ENCODE measurements around the gene ACSF2.
A peak's percentile ranks its signal among the peaks of the same experiment; 100 is the strongest.
"Not testable (repeated sequence)": the region's sequence is repeated elsewhere in the genome, so short reads cannot be mapped to it uniquely, and the experiment has no call there.

The ACSF2 gene

DNA sequence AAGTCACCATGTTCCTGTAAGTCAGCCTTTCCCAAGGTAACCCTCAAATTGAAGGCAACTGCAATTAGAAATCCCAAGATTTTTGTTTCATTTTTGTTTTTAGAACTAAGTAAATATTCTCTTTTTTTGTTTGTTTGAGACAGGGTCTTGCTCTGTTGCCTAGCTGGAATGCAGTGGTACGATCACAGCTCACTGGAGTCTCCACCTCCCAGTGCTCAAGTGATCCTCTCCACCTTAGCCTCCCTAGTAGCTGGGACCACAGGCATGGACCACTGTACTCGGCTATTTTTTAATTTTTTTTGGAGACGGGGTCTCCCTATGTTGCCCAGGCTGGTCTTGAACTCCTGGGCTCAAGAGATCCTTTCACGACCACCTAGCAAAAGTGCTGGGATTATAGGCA is 18.1 kb upstream of the ACSF2 start:
- no peak for DNase-seq (ENCODE audit: low read depth)

DNA sequence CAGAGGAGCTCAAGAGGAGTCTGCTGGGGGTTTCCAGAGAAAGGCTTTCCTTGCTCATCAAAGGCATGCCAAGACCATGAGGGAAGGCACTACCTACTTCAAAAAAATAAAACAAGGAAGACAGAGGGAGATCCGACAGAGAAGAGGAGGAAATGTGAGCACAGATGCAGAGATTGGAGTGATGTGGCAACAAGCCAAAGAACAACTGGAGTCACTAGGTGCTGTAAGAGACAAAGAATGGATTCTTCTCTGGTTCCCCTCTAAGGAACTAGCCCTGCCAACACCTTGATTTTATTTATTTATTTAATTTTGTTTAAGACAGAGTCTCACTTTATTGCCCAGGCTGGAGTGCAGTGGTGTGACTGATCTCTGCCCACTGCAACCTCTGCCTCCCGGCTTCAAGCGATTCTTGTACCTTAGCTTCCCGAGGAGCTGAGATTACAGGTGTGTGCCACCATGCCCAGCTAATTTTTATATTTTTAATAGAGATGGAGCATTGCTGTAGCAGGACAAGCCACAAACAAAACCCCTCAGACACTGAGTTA is 13.8 kb upstream of the ACSF2 start:
- no peak for DNase-seq (ENCODE audit: low read depth)

DNA sequence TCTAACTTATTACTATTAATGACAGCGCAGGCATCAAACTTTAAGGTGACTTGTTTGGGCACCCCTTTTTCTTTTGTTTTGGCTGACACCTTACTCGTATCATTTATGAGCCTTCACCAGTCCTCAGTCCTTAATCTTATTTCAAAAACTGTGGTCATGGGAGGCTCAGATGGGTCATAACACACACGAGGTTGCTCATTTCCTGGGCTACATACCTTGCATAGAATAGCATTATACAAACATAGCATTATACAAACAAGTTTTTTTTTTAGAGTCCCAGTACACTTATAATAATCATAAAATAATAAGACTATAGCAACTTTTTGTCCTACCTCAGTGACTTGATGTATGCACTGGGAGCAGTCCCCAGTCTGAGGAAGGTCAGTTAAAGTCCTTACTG is 11.2 kb upstream of the ACSF2 start:
- no peak for DNase-seq (ENCODE audit: low read depth)

DNA sequence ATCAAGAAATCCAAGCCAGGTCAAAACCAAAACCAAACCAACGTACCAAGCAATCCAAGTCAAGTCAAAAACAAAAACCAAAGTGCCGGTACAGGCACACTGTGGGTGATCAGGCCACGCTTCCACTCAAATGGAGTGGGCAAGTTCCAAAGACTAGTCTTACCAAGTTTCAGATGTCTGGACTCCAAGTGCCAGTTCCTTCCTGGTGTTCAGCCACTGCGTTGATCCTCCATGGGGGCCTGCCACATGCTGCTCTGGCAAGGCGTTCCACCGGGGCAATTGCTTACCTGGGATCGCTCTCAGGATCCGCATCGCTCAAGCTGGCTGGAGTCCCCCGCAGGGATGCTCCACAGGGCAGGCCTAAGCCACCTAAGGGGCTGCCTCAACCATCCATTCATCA is 6.4 kb upstream of the ACSF2 start:
- DNase-seq (ENCODE audit: low read depth), result not testable (repeated sequence)

DNA sequence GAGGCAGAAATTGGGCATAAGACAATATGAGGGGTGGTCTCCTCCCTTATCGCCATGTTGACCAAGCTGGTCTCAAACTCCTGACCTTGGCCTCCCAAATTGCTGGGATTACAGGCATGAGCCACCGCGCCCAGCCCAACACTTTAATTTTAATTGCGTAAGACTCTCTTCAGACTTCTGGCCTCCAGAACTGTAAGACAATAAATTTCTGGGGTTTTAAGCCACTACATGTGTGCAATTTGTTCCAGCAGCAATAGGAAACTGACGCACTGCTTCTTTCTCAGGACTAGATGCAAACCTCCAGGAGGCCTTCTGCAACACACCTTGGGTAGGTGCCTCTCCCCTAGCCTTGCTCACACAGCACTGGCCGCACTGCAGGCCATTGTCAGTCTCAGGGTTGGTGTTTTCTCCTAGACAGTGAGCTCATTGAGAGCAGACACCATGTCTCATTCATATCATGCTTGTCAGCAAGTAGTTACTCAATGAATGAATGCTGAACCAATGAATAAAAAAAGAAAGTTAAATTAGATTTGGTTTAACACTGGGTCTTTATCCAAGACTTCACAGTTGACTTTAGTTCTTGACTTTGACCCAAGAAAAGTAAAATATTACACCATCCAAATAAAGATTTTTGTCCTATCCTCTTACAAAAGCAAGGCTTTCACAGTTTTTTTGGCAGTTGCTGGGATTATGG is 5.5 kb upstream of the ACSF2 start:
- peak; percentile 64 for DNase-seq (ENCODE audit: low read depth)

DNA sequence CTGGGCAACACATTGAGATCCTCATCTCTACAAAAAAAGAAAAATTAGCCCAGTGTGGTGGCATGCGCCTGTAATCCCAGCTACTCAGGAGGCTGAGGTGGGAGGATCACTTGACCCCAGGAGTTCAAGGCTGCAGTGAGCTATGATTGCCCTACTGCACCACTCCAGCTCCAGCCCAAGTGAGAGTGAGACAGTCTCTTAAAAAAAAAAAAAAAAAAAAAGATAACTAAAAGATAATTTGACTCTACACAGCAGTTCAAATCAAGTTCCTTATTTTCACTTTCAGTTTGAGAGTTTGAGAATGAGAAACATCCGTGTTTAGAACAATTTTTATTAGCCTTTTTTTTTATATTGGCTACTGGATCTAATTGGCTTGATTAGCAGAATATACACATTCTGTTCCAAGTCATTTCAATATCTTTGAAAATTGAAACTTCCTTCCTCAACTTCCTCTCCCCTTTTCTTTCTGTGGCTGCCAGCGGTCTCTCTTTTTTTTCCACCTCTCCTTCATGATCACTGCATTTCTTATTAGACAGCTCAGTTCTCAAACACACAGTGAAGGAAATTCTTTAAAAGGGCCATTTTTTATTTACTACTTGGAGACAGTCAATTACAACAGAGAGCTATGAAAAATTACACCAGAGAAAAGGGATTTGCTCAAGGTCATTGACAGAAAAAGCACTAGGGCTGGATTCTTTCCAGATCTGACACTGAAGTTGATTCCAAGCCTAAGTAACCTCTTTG is 4.5 kb upstream of the ACSF2 start:
- DNase-seq (ENCODE audit: low read depth), result peak; percentile 65

DNA sequence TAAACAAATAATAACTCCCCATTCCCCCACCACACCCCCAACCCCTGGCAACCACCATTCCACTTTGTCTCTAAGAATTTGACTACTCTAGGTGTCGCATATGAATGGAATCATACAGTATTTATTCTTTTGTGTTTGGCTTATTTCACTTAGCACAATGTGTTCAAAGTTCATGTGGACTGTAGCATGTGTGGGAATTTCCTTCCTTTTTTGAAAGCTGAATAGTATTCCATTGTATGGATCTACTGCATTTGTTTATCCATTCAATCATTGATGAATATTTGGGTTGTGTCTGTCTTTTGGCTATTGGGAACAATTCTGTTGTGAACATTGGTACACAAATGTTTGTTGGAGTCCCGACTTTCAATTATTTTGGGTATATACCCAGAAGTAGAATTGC is 3.3 kb upstream of the ACSF2 start:
- no peak for DNase-seq (ENCODE audit: low read depth)

DNA sequence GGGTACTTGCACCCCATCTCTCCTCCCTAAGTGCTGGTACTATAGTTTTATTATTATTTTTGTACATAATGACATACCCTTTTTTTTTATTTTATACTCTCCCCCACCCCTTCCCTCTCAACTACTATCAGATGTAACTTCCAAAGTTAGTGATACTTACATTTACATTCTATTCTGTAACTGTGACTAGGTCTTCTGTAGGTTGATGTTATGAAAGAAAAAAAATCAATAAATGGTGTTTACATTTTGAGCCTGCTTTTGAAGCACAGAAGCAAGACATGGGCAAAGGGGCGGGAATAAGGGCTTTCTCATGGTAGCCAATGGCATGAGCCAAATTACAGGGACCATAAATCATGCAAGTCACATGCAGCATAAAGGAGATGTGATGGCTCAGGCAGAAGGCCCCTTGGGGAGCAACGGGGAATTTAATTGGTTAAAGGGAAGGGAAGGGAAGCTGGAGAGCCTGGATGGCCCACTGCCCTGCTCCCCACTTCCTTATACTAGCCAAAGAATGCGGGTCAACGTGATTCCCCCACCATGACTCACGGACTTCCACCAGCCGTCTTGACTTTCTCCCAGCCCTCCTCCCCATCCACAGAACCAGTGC is 2.4 kb upstream of the ACSF2 start:
- peak; percentile 96 for DNase-seq (ENCODE audit: low read depth)

DNA sequence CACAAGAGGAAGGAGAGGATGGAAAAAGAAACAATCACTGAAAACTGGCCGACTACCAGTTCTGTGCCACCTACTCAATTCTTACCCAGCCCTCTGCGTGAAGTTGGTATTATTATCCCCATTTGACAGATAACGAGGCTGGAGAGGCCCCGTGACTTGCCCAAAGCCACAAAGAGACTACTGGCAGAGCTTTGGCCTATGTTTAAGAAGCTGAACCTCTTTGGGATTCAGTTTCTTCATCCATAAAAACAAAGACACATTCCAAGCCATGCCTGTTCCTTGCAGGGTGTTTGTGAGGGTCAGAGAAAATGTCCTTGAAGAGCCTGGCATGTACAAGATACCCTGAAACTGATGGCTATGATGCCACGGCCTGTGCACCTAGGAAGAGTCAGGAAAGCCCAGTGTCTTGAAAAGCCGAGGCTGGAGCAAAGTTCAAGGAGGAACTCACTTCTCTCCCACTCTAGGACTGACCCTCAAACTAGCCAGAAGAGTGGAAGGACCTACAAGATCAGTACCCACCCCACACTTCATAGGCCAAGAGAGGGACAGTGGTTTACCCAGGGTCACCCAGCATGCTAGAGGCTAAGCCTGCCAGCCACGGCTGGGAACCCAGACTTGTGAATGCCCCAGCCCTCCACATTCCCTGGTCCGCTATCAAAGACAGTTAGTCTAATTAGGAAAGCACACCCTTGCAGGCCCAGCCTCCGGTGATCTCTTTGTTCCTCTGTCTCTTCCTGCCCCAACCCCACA is 1.6 kb upstream of the ACSF2 start:
- no peak for DNase-seq (ENCODE audit: low read depth)

DNA sequence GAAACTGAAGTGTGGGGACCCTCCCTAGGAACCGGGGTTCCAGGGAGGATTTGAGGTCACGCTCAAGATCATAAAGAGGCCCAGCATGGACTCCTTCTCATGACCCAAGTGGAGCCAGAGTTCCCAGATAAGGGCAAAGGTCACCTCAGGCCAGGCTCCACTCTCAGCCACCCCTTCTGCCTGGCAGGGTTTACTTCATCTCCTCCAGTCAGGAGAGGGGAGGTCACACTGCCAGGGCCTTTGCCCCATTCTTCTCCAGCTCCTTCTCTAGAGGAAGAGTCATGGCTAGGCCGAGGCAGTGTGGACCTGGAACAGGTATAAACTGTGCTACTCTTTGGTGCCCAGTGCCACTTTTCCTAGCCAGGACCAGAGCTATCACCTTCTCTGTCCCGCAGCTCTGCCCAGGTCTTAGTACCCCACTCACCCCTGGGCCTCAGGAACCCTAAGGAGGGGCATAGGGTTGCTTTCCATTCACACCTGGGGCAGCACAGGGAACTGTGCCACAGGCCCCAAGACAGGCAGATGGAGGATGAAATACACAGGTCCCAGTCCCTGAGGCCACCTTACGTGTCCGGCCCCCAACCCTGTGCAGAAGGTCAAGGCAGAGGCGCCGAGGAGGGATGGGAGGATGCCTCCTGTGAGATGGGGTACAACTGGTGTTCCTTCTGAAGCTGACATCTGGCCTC is 879 bp upstream of the ACSF2 start:
- DNase-seq (ENCODE audit: low read depth), result no peak

DNA sequence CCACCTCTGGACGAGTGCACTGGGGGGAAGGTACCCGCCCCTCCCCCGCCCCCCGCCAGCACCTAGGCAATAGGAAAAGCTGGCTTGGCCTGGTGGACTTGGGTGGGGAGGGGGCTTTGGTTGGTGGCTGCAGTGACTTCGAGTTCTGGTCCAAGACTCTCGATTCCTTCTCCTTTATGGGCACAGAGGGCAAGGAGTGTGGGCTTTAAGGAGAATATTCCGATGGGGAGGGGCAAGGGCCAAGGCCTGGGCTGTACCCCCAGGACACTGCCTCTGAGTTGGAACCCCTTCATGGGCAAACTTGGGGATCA is 409 bp downstream of the ACSF2 start:
- no peak for DNase-seq (ENCODE audit: low read depth)

DNA sequence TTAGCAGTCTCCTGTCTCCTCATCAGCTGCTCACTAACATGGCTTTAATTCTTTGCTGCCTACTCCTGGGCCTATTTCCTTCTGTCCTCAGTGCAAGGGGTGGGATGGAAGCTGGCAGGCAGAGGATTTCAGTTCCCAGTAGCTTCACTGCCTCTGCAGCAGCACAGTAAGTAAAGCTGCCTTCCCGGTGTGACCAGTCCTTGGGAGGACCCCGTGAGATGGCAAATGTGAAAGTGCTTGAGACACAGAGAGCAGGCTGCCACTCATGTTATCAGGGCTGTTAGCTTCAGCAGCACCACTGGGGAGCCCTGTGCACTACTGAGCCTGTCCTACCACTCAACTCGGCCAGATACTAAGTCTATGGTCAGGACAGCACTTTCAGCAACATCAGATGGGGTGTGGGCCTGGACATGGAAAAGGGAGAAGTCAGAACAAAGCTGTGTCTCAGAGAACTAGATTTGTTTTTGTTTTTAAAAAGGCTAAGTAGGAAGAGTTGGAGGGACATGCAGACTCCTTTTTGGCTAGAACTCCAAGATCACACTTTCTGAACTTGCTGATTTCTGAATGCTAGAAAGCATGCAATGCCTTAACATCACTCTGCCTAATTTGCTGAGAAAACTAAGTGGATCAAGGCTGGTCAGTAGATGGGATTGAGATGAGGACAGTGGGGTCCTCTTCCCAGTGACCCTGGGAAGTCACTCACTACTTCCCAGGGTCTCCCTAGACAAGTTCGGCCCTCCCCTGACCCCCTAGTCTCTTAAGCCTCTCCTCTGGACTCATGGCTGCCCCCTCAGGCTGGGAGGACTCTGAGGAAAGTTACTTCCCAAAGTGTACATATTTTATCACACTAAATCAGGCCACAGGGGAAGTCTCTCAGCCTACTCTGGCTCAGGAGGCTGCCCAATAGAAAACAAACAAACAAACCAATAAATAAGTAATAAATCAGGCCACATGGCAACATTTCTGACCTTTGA is 1.1 kb downstream of the ACSF2 start:
- no peak for DNase-seq (ENCODE audit: low read depth)

DNA sequence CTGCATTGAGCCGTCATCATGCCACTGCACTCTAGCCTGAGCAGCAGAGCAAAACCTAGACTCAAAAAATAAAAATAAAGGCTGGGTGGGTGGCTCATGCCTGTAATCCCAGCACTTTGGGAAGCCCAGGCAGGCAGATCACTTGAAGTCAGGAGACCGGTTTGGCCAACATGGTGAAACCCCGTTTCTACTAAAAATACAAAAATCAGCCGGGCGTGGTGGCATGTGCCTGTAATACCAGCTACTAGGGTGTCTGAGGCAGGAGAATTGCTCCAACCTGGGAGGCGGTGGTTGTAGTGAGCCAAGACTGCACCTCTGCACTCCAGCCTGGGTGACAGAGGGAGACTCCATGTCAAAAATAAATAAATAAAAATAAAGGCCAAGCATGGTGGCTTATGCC is 2.1 kb downstream of the ACSF2 start:
- not testable (repeated sequence) for DNase-seq (ENCODE audit: low read depth)

DNA sequence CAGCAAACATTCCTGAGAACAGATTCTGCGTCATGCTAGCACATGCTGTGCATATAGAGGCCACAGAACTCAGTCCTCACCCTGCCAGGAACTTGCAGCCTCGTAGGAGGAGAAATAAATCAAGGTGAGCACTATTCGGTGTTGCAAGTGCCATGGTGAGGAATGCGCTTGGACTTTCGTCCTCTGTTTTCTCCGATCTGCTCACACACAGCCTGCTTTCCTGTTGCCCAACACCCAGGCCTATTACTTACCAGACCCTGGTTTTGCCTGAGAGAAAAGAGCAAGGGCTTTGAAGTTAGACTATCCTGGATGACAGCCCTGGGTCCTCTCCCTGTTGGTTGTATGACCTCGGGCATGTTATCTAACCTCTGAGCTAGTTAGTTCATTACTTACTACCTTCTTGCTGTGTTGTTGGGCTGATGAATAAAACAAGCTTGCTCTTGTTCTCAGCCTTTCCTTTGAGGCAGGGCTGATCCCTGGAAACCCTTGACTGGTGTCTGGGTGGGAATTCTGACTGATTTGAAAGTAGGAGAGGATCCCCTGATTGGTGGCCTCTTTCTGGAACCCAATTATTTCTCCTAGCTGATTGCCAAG is 2.9 kb downstream of the ACSF2 start:
- peak; percentile 96 for DNase-seq (ENCODE audit: low read depth)

DNA sequence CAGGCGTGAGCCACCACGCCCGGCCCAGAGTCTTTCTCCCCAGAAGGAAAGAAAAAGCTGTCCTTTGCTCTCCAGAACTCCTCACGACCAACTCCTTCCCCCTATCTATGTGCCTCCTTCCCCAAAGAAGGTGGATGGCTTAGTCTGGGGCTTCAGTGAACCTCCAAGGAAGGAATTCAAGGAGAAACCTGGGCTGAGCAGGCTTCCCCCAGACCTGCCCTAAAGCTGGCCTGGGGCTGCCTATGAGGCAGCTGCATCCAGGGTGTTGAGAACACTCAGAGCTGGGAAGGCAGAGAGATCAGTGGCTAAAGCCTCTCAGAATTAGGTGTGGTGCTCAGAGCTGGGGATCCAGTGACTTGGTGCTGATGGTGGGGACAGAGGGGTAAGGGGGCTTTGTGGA is 3.8 kb downstream of the ACSF2 start:
- no peak for DNase-seq (ENCODE audit: low read depth)

DNA sequence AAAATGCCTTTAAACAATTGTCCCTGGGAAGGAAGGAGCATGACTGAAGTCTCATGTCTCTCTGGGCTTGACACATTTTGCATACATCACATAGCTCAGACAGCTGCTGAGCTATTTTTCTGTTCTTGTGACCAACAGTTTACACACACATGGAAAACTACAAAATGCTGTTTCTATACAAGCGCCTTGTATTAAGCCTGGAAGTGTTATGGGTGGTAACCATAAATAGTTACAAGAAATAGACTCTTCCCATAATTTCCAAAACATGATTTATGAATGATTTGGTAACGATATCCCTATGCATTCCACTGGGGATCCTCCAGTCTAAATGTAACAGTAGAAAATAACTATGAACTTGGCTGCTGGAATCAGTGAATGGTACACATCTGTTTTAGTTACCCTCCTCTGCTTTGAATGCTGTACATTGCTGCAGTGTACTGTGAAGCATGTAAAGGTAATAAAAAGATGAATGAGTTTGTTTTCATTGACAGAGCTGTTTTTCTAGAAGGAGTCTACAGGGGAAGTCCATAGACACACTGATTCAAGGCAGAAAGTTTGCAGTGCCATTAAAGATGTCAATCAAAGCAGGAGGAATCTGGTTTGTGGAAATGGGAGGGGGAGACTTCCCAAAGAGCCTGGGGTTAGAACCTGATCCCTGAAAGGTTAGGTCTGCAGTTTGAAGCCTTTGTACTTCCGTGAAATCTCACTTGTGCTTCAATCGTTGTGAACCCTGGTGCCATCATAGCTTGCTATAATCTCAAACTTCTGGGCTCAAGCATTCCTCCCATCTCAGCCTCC is 5.0 kb downstream of the ACSF2 start:
- DNase-seq (ENCODE audit: low read depth), result no peak

DNA sequence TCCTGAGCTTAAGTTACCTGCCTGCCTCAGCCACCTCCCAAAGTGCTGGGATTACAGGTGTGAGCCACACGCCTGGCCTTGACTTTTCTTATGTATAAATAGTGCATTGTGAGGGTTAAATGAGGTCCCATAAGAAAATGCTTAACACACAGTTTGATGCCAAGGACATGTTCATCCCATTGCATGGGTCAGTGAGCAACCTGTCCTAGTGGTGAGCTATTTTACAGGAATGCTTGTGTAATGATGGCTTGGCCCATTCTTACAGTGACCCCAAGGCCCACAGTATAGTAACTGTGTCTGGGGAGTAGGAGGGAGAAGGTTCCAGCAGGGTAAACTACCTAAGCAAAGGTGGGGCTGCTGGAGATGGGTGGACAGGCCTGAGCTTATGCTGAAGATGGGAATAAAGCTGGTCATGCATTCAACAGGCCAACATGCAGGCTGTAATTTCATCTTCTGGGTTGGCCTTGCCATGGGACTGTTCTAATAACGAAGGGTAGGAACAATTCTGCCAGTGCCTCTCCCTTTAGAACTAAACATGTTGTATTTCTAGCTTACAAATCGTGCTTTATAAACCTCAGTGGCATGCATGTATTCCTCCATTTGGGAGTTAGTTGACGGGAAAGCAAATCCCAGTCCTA is 6.2 kb downstream of the ACSF2 start:
- no peak for DNase-seq (ENCODE audit: low read depth)

DNA sequence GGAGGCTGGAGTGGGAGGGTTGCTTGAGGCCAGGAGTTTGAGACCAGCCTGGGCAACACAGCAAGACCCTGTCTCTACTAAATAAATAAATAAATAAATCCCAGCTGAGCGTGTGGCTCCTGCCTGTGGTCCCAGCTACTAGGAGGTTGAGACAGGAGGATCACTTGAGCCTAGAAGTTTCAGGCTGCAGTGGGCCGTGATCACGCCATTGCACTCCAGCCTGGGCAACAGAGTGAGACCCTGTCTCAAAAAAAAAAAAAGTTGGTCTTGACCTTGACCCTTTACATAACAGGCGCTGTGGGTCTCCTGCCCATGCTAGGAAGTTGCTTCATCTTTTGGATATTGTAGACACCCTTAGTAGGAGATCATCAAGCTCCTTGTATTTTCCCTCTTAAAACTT is 11.4 kb downstream of the ACSF2 start:
- no peak for DNase-seq (ENCODE audit: low read depth)

DNA sequence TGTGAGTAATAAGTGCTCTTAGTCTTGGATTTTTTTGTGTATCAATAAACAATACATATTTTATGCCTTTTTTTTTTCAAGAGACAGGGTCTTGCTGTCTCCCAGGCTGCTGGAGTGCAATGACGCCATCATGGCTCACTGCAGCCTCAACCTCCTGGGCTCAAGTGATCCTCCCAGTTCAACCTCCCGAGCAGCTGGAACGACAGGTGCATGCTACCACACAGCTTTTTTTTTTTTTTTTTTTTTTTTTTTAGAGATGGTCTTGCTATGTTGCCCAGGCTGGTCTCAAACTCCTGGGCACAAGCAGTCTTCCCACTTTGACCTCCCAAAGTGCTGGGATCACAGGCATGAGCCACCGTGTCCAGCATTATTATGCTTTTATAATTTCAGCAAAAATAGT is 13.0 kb downstream of the ACSF2 start:
- no peak for DNase-seq (ENCODE audit: low read depth)
